Muscle of leg (tissue), 11 donors: Measurements from ENCODE around the gene RING1. TPM values are rescaled to one million over a fixed set of nuclear protein-coding genes. Genes with fewer than 3 reads are reported as not detected.

Experiments used
- DNase-seq: peaks from one replicate; pipeline ENCODE4 v3.0.0; 2013
- H3K27ac ChIP-seq: one replicate; pipeline ENCODE4 v1.5.1; 2013; ENCODE audit warnings: mild to moderate bottlenecking, low read length, control low read depth
- H3K27me3 ChIP-seq: one replicate; pipeline ENCODE4 v1.6.1; 2013; ENCODE audit warnings: low read length; ENCODE audit not compliant: control insufficient read depth, insufficient read depth
- H3K36me3 ChIP-seq: one replicate; pipeline ENCODE4 v1.6.1; 2013; ENCODE audit warnings: low read length; ENCODE audit not compliant: control insufficient read depth, insufficient read depth
- H3K4me1 ChIP-seq: one replicate; pipeline ENCODE4 v1.6.1; 2013; ENCODE audit warnings: low read length; ENCODE audit not compliant: control insufficient read depth, insufficient read depth
- H3K4me3 ChIP-seq: one replicate; pipeline ENCODE4 v1.5.1; 2013; ENCODE audit warnings: low read length, control low read depth
- H3K9me3 ChIP-seq: replicated peaks from 2 replicates; pipeline ENCODE4 v1.6.1; 2013; ENCODE audit warnings: low read depth, low read length; ENCODE audit not compliant: control insufficient read depth
- WGBS: methylation state at CpG from one replicate; pipeline ENCODE4 v1.1.5; 2013; ENCODE audit warnings: missing lambda C conversion rate; ENCODE audit not compliant: insufficient coverage; 5-methylcytosine and 5-hydroxymethylcytosine counted together
- polyA plus RNA-seq, 8 donors: library from polyadenylated mRNA; unstranded; fragments of 120-200 nt; gene quantifications; one replicate each; pipeline versions ENCODE4 v1.2.1 to v1.2.3, GENCODE V29; 2013; ENCODE audit warnings: inconsistent platforms in 1 of 8, low replicate concordance in 1 of 8; ENCODE audit not compliant: insufficient read length in 8 of 8, insufficient read depth in 1 of 8
- total RNA-seq: library from RNA; stranded (reverse); fragments of 120-200 nt; gene quantifications from one replicate; pipeline ENCODE4 v1.2.4, GENCODE V29; 2013

RING1 gene
- total and polyA plus RNA-seq, 9 donors = 22.8 to 46.6 (median 38.5) TPM

GRCh38 chr6:33171880-33172687 is 36.2 kb upstream of the RING1 start:
- Histone ChIP-seq H3K4me3 (no peak overlapping the region), H3K36me3 (peaks cover 13% of the 10 kb centered on the region), H3K9me3 (no peaks in the 10 kb centered on the region), H3K27ac (no peak overlapping the region), H3K4me1 (no peaks in the 10 kb centered on the region), H3K27me3 (peaks cover 2% of the 10 kb centered on the region)
- no peak for DNase-seq
- 53% methylated on average over 4 of the region's 8 CpGs for WGBS

- DNase-seq = no peak
- Histone ChIP-seq H3K27ac (no peak overlapping the region), H3K4me1 (no peaks in the 10 kb centered on the region), H3K27me3 (peaks cover 2% of the 10 kb centered on the region), H3K36me3 (peaks cover 17% of the 10 kb centered on the region), H3K4me3 (no peak overlapping the region), H3K9me3 (no peaks in the 10 kb centered on the region)
- 60% methylated on average over 13 of the region's 16 CpGs for WGBS
Measured at GRCh38 chr6:33172688-33173534, 35.4 kb upstream of the RING1 start.

GRCh38 chr6:33173535-33174180 is 34.6 kb upstream of the RING1 start:
- H3K4me3 ChIP-seq = no peak overlapping the region
- DNase-seq = no peak
- H3K27ac ChIP-seq = no peak overlapping the region
- no peaks in the 10 kb centered on the region for H3K9me3 ChIP-seq
- H3K27me3 ChIP-seq = peaks cover 2% of the 10 kb centered on the region
- 57% methylated on average over 1 of the region's 11 CpGs for WGBS
- peaks cover 17% of the 10 kb centered on the region for H3K36me3 ChIP-seq
- H3K4me1 ChIP-seq = no peaks in the 10 kb centered on the region

GRCh38 chr6:33174784-33175183 is 33.5 kb upstream of the RING1 start:
- Histone ChIP-seq H3K4me1 (no peaks in the 10 kb centered on the region), H3K27me3 (peaks cover 2% of the 10 kb centered on the region), H3K9me3 (no peaks in the 10 kb centered on the region), H3K36me3 (peaks cover 12% of the 10 kb centered on the region), H3K4me3 (no peak overlapping the region), H3K27ac (no peak overlapping the region)
- WGBS = 73% methylated on average over 4 of the region's 4 CpGs
- no peak for DNase-seq

- no peaks in the 10 kb centered on the region for H3K9me3 ChIP-seq
- H3K4me3 ChIP-seq = no peak overlapping the region
- no peak for DNase-seq
- 92% methylated on average over 2 of the region's 10 CpGs for WGBS
- H3K27me3 ChIP-seq = peaks cover 2% of the 10 kb centered on the region
- H3K27ac ChIP-seq = no peak overlapping the region
- peaks cover 11% of the 10 kb centered on the region for H3K36me3 ChIP-seq
- no peaks in the 10 kb centered on the region for H3K4me1 ChIP-seq
Measured at GRCh38 chr6:33175436-33176069, 32.7 kb upstream of the RING1 start.

GRCh38 chr6:33176906-33177305 is 31.4 kb upstream of the RING1 start:
- Histone ChIP-seq H3K4me1 (no peaks in the 10 kb centered on the region), H3K4me3 (no peak overlapping the region), H3K36me3 (peaks cover 6% of the 10 kb centered on the region), H3K9me3 (no peaks in the 10 kb centered on the region), H3K27ac (no peak overlapping the region), H3K27me3 (peaks cover 2% of the 10 kb centered on the region)
- no peak for DNase-seq
- WGBS = 96% methylated on average over 4 of the region's 7 CpGs

- H3K4me1 ChIP-seq = no peaks in the 10 kb centered on the region
- H3K27me3 ChIP-seq = peaks cover 2% of the 10 kb centered on the region
- no peaks in the 10 kb centered on the region for H3K9me3 ChIP-seq
- 51% methylated on average over 4 of the region's 19 CpGs for WGBS
- no peak overlapping the region for H3K27ac ChIP-seq
- DNase-seq = no peak
- H3K4me3 ChIP-seq = no peak overlapping the region
- H3K36me3 ChIP-seq = peaks cover 6% of the 10 kb centered on the region
Measured at GRCh38 chr6:33177552-33178446, 30.5 kb upstream of the RING1 start.

- H3K27ac ChIP-seq = no peak overlapping the region
- DNase-seq = no peak
- H3K27me3 ChIP-seq = no peaks in the 10 kb centered on the region
- no peak overlapping the region for H3K4me3 ChIP-seq
- 89% methylated on average over 5 of the region's 10 CpGs for WGBS
- no peaks in the 10 kb centered on the region for H3K9me3 ChIP-seq
- no peaks in the 10 kb centered on the region for H3K4me1 ChIP-seq
- H3K36me3 ChIP-seq = peaks cover 6% of the 10 kb centered on the region
Measured at GRCh38 chr6:33178755-33179475, 29.4 kb upstream of the RING1 start.

- DNase-seq = no peak
- H3K9me3 ChIP-seq = no peaks in the 10 kb centered on the region
- peaks cover 3% of the 10 kb centered on the region for H3K27me3 ChIP-seq
- no peak overlapping the region for H3K27ac ChIP-seq
- H3K4me3 ChIP-seq = no peak overlapping the region
- H3K36me3 ChIP-seq = peaks cover 6% of the 10 kb centered on the region
- H3K4me1 ChIP-seq = no peaks in the 10 kb centered on the region
- 91% methylated on average over 3 of the region's 7 CpGs for WGBS
Measured at GRCh38 chr6:33181141-33181540, 27.2 kb upstream of the RING1 start.
